ENCODE measurements around the gene SH3BP4.
"Not testable (repeated sequence)": the region's sequence is repeated elsewhere in the genome, so short reads cannot be mapped to it uniquely, and the experiment has no call there.

SH3BP4 gene

DNA sequence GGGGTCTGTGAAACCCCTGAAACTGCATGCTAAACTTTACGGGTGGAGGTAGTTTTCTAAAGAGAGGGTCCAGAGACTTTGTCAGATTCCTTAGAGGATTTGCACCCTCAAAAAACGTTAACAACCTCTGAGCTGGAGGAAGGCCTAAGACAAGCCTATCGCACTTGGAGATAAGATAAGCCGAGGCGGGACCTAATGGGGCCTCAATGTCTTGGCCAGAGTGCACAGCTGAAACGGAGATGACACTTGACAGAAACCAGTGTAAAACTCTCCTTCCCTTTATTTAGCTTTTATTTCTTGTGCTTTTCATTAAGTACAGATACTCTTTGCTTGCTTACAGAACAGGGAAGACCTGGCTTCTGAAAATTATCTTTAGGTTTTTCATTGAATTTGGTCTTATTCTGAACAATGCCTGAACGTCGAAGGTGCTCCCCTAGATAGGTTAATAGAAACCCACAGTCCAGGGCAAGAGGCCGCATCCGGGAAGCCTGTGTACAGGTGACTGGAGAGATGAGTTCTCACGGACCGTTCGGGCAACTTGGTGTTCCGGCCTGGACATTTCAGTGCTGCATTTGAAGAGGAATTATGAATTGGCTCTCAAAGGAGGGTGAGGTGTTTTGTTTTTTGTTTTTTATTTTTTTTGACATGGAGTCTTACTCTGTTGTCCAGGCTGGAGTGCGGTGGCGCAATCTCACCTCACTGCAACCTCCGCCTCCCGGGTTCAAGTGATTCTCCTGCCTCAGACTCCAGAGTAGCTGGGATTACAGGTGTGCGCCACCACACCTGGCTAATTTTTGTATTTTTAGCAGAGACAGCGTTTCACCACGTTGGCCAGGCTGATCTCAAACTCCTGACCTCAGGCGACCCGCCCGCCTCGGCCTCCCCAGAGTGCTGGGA lies 49.7 kb downstream of the SH3BP4 start:
- DNase-seq = no peak

DNA sequence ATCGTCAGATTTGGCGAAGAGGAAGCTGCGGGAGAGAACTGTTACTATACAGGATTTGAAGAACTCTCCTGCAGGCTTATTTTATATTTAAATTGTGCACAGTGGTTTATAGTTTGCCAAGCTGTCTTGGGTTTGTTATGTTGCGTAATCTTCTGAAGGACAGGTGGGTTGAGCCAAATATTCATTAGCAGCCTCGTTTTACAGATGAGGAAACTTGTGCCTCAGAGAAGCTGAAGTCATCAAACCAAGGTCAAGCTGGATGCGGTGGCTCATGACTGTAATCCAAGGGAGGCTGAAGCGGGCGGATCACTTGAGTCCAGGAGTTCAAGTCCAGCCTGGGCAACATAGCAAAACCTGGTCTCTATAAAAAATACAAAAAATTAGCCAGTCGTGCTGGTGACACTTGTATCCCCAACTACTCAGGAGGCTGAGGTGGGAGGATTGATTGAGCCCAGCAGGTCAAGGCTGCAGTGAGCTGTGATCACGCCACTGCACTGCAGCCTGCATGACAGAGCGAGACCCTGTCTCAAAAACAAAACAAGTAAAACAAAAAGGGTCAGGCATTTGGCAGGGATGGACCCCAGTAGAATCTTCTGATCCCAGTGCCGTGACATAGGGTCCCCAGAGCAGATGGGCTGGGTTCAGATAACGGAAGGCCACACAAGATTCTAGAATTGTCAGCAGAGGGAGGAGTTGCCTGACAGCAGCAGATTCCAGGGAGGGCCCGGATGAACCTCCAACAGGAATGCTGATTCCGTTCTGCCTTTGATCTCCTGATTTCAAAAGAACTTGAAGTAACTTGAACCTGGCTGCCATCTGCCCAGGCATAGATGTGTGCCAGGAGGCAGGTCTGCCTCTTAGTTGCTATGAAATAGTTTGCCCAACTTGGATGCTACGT lies 50.6 kb downstream of the SH3BP4 start:
- no peak for DNase-seq

DNA sequence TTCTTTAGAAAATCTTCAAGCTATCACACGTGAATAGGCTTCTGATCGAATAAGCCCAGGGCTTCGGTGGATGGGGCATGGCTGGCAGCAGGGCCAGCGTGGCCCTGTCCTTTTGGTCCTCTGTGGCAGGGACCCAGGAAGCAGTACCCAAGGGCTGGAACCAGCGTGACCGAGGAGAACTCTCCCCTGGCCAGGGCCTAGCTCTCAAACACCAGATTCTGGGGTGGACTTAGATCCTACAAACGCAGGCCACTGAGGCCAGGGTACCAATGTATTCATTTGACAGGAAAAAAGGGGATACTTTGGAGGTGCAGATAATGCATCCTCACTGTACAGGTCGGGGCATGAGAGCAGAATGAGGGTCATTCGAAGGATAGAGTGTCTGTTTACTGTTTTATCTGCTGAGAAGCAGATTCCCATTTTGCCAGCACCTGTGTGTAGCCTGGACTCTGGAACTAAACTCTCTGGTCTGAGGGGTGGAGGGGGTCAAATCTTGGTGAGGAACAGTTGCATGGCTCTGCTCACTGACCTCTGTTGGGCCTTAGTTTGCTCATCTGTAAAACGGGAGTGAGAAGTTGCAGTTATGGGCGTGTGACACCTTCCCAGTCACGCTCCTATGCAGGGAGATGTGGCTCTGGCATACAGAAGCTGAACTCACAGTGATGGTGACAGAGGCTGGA lies 51.4 kb downstream of the SH3BP4 start:
- no peak for DNase-seq

DNA sequence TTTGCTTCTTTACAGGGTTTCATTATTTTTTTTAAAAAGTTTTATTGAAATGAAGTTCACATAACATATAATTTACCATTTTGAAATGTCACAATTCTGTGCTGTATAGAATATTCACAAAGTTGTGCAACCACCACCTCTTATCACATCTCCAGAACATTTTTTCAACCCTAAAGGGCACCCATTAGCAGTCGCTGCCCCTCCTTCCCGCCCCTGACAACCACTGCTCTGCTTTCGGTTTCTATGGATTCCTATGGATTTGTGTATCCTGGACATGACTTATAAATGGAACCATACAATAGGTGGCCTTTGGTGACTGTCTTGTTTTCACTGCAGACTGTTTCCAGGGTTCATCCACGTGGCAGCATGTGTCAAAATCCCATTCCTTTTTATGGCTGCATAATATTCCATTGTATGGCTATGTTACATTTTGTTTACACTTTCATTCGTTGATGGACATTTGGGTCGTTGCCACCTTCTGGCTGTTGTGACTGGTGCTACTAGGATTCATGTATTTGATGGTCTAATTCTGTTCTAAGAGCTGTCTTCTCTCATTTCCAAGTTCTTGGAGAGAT lies 52.6 kb downstream of the SH3BP4 start:
- DNase-seq = no peak

DNA sequence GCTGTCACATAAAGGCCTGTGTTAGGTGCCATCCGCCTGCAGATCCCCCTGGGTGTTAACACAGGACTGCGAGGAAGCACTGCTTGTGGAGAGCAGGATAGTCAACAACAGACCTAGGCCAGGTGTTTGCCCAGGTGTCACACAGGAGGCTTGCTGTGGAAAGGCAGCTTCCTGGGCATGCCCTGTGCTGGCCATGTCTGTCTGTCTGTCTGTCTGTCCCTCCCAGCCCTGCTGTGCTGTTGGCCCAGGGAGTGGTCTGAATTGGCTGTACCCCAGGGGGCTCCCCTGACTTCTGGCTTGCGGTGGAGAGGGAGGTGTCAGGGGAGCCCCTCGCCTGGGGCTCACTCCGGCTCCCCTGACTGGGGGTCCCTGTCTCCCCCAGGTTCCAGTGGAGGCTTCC lies 53.2 kb downstream of the SH3BP4 start:
- DNase-seq = no peak

DNA sequence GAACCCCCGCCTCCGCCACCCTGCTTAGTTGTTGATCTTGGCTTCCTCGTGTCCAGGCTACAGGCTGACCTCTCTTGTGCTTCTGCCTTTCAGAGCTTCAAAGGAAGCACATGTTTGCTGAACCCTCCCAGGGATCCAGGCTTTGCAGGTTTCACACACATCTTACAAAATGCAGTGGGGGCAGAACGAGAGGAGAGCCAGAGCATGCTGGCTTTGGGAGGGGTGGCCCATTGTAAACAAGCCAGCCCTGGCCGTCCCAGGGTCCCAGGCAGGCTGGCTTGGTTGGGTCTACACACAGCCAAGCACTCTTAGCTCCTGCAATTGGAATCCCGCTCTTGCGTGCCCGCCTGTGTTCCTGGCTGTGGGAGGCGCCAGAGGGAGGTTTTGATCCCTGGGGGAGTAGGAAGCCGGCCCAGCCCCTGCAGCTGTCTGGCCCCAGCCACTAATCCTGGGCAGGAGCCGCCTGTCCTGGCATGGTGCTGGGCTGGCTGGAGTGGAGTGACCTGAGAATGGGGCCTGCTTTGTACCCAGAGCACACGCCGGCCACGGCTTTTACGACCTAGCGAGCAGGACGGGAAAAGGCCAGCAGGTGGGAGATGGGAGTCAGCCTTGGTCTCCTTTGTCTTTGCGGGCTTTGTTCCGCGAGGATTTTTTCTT lies 53.9 kb downstream of the SH3BP4 start:
- DNase-seq = no peak

DNA sequence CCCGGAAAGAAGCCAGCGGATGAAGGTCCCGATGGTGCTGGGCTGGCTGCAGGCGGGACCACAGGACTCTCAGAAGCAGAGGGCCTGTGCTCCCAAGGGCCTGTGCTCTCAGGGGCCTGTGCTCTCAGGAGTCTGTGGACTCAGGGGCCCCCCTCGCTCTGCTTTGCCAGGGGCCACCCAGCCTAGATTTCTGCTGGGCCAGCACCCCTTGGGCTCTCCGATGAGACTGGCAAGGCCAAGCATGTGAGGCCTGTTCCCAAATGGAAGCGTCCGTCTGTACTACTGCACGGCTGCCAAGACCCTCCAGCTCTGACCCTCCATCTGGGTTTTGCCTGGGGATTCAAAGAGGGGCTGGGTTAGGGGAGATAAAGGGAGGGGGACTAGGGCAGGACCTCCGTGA lies 54.6 kb downstream of the SH3BP4 start:
- DNase-seq = no peak

DNA sequence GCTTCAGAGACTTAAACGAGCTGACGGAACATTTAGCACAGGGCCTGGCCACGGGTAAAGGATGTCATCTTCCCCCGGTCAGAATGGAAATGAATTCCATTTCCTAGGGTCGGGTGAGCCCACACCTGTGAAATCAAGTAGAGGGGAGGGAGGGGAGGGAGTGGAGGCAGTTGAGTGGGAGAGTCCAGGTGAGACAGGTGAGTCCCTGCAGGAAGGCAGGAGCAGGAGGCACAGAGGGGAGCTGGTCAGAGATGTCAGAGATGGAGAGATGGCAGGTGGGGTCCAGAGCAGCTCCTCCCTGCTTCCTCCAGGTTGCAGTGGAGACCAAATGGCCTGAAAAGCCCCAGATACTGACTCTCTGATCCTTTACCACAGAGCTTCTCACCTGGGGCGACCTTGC lies 55.2 kb downstream of the SH3BP4 start:
- DNase-seq = no peak

DNA sequence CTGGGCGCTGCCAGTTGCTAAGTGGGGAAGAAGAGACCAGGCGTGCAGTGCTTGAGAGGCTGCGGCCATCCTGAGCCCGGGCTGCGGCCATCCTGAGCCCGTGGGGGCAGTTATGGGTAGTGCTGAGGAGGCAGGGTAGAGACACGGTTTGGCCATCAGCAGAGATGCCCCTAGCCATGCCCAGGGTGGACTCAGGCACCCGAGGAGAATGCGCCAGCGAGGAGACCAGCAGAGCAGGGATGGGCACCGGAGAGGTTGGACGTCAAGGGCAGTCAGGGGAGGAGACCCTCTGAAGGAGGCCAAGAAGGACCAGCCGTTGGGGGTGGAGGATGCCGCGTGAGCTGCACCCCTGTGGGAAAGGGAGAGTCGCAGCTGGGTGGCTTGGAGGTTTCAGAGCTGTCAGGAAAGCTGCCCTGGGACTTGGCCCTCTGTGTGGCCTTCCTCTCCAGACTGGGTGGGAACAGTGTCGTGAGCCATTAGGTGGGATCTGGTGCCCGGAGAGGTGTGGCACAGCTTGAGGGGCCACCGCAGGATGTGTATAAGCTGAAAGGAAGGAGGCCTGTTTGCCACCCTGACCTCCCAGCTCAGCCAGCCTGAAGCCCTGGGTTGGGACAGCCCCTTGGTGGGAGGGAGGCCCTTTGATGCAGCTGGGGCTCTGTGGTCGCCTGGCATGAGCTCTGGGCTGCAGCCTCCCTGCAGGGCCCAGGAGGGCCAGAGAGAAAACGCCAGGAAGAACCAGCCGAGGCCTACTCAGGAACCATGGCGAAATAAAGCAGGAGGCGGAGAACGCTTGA lies 56.0 kb downstream of the SH3BP4 start:
- no peak for DNase-seq

DNA sequence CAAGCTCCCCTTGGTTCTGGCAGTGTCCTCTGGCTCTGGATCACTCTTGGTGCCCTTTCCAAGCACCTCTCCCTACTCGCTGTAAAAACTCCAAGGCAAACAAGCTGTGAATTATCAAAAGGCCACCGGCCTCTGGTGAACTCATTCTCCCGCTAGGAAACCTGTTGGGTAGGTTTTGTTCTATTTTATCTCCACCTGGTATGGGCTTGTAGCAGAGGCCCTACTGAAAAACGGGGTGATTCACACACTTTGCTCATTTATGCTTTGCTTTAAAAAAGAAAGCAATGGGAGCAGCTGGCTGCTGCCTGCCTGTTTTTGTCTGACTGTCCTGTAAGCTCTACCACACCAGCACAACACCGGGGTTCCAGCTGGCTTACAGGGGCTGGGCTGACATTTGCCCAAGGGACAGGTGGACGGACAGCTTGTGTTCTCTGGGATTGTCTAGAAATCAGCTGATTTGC lies 56.8 kb downstream of the SH3BP4 start:
- no peak for DNase-seq

DNA sequence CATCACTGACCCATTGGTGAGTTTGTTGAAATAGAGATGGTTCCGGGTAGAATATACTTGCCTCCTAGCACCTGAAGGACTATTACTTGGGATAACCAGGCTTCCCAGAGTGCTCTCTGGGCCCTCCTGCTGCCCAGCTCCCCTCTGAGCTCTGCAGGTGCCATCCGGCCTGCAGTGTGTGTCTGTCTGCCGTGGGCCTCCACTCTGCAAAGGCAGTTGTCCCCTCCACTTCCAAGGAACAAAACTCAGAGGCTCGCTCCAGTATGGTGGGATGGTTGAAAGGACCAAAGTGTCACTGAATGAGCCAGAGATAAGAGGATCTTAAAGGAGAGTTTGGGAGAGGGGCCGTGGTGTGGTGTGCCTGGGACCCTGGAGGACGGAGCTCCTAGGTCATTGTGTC lies 57.3 kb downstream of the SH3BP4 start:
- no peak for DNase-seq

DNA sequence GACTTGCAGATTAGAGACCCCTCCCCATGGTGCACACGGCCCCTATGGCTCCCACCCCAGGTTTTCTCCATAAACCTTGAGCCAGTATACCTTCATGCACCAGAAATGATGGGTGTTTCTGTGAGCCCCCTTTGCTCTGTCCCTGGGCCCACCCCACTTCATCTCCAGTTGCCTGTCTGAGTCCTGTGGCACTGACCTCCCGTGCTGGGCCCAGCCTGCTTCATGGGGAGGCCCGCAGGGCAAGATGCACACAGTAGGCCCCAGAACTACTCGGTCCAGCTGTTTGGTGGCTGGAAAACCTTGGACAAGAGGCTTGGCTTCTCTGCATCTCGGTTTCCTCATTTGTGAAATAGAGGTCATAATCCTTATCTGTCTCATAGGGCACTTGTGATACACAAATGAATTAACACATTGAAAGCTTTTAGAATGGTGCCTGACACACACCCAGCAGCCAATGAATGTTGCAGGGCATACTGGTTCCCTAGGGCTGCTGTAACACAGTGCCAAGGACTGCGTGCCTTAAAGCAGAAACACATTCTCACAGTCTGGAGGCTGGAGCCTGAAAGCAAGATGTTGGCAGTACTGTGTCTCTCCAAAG lies 58.4 kb downstream of the SH3BP4 start:
- DNase-seq = no peak

DNA sequence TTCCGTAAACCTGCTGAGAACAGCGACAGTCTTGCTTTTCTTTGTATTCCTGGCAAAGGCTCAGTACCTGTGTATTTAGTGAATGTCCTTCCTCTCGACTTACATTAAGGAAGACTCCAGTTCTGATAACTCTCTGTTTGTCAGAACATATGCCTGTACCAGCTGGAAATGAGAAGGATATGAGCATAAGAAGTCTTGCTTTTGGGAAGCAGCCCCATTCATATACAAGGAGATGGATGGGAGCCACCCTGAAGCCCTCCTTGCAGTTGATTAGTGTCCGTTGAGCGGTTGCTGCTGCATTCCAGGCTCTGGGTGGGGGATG lies 59.8 kb downstream of the SH3BP4 start:
- DNase-seq = no peak

DNA sequence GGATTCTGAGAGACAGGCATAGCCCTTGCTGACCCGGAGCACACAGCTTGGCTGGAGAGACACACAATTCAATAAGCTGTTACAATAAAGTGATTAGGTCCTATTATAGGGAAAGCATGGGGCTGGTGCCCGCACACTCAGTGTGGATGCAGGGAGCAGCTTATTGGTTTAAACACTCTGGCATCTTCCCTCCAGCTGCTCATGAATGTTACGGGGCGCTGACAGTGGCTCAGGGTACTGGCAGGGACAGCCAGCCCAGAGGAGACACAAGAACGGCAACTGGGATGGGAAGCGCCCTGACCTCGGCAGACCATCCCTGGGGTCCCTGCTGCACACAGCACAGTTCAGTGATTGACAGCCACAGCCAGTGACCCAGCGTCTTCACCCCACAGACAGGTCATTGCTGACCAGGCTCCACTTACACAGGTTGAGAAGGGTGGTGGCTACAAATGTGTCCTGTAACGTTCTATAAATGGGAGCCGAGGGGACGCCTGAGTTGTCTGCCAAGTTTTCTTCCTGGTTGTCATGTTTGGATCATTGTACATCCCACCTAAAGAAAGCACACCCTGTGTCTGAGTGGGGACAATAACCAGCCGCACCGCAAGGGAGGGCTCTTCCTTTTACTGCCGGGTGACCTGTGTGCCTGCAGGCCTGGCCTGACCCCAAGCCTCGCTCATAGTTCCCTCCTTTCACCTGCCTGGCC lies 60.3 kb downstream of the SH3BP4 start:
- no peak for DNase-seq

DNA sequence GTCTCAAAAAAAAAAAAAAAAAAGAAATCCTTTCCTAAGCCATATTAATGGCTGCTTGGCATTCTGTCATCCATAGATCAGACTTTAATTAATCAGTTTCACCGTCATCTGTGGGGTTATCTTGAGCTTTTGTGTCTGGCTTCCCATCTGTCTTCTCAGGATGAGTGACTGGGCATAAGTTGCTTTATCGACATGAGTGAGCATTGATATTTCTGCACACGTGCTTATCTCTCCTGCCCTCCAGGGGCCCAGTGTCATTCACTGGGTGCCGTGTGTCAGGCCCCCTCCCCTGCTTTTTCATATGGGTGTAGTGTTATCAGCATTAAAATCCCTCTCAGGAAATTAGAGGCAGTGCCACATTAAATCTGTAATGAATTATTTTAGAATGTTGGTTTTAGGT lies 65.6 kb downstream of the SH3BP4 start:
- no peak for DNase-seq

DNA sequence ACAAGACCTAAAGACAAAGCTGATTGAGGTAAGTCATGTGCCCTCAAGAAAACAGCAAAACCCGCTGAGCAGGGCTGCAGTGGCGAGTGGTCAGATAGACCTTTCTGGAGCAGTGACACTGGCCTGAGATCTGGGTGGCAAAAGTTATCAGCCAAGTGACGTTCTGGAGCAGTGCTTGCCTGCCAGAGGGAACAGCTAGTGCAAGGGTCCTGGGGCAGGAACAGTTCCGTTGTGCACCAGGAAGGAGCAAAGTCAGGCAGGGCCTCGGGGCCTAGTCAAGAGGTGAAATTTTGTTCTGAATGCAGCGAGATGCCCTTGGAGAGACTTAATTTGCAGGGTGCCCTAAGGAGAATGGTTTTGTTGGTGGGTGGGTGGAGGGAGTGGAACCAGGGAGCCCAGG lies 67.0 kb downstream of the SH3BP4 start:
- DNase-seq = no peak

DNA sequence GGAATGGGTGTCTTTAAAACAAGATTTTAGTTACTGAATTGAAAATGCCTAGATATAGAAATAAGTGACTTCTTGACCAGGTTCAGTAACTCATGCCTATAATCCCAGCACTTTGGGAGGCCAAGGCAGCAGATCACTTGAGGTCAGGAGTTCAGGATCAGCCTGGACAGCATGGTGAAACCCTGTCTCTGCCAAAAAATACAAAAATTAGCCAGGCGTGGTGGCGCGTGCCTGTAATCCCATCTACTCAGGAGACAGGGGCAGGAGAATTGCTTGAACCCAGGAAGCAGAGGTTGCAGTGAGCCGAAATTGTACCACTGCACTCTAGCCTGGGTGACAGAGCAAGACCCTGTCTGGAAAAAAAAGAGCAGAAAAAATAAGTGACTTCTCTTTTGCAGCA lies 68.3 kb downstream of the SH3BP4 start:
- not testable (repeated sequence) for DNase-seq

DNA sequence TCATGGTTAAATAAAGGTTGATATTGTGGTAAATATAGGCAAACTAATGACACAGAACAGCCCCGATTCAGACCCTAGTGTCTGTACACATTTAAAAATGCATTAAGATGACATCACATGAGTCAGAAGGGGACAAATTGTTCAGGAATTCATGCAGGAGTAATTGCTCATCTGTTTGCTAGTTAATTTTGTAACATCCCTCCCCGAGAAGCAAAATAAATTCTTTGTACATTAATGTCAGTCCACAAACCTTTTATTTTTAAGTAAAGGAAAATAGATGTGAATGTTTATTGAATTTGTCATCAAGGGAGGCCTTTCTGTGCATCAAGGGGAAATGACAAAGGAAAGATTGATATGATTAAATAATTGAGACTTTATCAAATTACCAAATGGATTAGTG lies 69.9 kb downstream of the SH3BP4 start:
- no peak for DNase-seq

DNA sequence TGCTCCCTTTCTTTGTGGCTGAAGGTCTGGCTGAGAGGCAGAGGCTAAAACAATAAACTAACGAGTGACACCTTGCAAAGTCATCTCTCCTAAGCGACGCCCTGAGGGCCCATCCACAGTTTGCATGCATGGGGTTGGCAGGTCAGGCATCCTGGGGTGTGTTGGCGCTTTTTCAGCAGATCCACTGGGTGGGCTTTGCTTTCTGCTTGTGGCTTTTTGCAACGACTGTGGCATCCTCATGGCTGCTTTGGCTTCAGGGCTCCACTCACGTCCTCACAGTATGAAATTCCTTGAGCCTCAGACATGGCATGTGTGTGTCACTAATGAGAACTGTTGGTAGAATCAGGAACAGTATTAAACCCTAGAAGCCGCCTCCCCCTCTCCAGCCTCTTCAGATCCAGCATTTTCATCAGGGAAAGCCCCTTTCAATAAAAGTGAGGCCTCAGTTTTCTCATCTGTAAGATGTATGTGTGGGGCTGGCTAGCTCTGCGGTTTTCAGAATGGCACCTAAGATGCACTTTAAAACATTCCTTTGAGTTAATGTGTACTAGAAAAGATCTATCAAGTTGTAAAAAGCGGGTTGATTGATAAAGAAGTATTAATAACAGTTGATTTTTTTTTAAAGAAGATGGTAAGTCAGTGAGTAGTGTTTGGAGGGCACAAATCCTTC lies 72.5 kb downstream of the SH3BP4 start:
- DNase-seq = no peak
